AG20443 (cell line): ENCODE data around the gene ZC3H12A.

Experiments used
- DNase-seq: peaks from one replicate; pipeline ENCODE4 v3.0.0; 2012; ENCODE audit warnings: low spot score, mixed read lengths

The ZC3H12A gene

DNA sequence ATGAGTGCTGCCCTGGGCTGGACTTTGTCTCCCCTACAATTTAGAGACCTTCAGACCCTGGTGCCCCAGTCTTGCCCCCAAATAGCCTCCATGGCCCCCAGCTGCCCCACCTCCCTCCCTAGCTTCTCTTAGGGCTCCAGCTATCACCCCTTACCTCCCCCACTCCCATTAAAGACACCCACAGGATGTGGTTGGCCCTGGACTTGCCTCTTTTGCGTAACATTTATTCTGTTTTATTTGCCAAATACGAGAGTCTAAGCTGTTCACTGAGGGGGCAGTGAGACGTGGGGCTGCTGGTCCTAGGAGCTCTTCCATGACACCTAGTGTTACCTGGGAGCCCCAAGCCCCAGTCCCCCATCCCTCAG is 4.5 kb downstream of the ZC3H12A start:
- DNase-seq, result peak; percentile 35

- peak; percentile 94 for DNase-seq
Measured at GRCh38 chr1:37479255-37480124, 5.1 kb downstream of the ZC3H12A start.

DNA sequence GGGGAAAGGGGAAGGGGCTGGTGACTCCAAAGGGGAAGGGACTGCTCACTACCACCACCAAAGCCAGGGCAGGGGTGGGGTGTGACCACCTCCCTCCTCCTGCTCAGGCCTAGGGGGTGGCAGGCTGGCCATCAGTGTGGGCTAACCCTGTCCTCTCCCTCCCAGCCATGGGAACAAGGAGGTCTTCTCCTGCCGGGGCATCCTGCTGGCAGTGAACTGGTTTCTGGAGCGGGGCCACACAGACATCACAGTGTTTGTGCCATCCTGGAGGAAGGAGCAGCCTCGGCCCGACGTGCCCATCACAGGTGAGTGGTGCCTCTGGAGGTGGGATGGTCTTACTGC is 5.7 kb downstream of the ZC3H12A start:
- no peak for DNase-seq

DNA sequence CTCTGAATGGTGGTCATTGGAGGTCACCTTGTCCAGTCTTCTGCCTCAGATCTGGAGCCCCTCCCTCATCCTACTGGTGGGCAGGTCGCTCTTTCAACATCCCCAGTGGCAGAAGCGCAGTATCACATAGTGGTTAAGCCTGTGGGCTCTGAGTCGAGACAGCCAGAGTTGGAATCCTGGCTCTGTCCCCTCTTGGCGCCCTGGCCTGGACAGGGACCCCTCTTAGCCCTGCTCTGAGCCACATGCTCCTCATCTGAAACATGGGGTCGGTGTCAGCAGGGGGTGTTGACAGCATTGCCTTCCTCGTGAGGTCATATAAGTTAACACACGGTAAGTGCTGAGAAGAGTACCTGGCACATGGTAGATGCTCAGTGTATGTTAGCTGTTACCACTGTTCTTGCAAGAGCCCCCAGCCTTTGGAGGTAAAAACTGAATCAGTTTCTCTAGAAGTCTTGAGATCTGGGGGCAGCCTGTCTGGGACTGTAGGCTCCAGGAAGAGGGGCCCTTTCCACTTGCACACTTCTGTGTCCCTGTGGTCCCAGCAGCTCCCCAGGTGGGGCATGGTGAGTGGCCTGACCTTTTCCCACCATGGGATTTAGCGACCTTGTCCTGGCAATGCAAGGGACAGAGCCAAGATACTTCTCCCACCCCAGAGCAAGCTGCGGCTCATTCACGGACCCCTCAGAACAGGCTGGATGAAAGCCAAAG is 6.4 kb downstream of the ZC3H12A start:
- DNase-seq, result no peak

- DNase-seq, result no peak
Measured at GRCh38 chr1:37481289-37482003, 7.1 kb downstream of the ZC3H12A start.

GRCh38 chr1:37482004-37482785 is 7.8 kb downstream of the ZC3H12A start:
- DNase-seq, result no peak

DNA sequence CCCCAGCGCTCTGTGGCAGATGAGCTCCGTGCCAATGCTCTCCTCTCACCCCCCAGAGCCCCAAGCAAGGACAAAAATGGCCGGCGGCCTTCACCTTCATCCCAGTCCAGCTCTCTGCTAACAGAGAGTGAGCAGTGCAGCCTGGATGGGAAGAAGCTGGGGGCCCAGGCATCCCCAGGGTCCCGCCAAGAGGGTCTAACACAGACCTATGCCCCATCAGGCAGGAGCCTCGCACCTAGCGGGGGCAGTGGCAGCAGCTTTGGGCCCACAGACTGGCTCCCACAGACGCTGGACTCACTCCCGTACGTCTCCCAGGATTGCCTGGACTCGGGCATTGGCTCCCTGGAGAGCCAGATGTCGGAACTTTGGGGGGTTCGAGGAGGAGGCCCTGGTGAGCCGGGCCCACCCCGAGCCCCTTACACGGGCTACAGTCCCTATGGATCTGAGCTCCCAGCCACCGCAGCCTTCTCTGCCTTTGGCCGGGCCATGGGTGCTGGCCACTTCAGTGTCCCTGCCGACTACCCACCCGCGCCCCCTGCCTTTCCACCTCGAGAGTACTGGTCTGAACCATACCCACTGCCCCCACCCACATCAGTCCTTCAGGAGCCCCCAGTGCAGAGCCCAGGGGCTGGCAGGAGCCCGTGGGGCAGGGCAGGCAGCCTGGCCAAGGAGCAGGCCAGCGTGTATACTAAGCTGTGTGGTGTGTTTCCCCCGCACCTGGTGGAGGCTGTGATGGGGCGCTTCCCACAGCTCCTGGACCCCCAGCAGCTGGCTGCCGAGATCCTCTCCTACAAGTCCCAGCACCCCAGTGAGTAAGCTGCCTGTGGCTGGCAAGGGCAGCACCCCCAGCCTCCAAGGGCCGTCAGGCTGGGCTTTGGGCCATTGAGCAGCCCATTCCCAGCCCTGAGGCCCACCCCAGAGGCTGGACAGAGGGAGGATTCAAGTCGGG is 8.7 kb downstream of the ZC3H12A start:
- no peak for DNase-seq

GRCh38 chr1:37483785-37484184 is 9.4 kb downstream of the ZC3H12A start:
- DNase-seq, result no peak

- DNase-seq, result no peak
Measured at GRCh38 chr1:37484325-37485051, 10.1 kb downstream of the ZC3H12A start.

GRCh38 chr1:37485902-37486679 is 11.7 kb downstream of the ZC3H12A start:
- DNase-seq, result peak; percentile 64

GRCh38 chr1:37486680-37487618 is 12.6 kb downstream of the ZC3H12A start:
- DNase-seq, result peak; percentile 92

- no peak for DNase-seq
Measured at GRCh38 chr1:37487619-37487984, 13.2 kb downstream of the ZC3H12A start.

GRCh38 chr1:37493336-37494098 is 19.1 kb downstream of the ZC3H12A start:
- no peak for DNase-seq

DNA sequence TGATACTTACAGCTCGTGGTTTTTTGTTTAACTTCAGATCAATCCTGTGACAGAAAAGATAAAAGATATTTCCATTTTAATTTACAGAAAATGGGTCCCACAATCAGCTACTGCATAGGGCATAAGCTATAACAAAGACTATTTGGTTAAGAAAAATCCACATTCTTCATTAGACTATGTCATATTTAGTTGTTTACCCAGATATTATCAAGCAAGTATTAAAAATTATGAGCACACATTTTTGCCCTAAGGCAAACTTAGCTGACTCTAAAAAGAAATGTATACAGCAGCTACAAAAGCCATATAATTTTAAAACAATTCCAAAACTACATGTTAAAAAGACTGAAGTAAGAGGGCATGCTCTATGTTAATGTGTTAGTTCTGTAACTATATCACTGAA is 21.5 kb downstream of the ZC3H12A start:
- no peak for DNase-seq

DNA sequence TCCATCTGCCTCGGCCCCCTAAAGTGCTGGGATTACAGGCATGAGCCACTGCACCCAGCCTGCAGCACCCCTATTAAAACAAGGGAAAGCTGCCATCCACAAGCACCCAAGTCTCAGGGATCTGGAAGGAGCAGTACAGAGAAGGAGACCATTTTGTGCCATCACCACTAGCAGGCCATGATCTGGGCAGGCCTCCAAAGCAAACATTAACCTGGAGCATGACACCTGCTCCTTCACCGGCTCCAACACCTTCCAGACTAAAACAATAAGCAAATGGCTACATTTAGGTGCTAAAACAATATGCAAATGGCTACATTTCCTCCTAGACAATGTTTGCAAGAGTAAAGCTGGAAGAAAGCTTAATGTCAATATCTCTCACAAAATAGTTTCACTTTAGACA is 23.5 kb downstream of the ZC3H12A start:
- no peak for DNase-seq

DNA sequence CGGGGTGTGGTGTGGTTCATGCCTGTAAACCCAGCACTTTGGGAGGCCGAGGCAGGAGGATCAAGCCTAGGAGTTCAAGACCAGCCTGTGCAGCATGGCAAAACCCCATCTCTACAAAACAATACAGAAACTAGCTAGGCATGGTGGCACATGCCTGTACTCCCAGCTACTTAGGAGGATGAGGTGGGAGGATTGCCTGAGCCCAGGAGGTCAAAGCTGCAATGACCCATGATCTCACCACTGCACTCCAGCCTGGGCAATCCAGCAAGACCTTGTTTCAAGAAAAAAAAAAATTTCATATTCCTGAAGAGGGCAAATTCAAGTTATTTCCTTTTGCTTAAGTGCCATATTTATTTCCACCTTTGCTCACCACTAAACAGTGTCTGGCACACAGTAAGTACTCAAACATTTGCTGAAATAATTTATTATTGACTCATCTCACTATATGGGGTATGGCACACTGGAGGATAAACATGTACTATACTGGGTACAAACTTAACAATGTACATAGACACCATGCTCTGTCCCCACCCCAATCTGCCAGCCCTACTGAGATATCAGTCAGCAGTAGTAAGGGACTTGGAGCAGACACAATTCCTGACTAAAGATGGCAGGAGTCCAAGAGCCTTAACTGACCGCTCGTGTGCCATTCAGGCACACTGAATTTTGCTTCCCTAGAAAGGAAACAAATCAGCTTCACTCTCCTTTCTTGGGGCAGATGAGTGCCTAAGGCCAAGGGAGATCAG is 24.7 kb downstream of the ZC3H12A start:
- DNase-seq, result peak; percentile 61

GRCh38 chr1:37501661-37502060 is 27.3 kb downstream of the ZC3H12A start:
- no peak for DNase-seq
